ENCODE measurements around the gene CHAF1B.
"Not testable (repeated sequence)": the region's sequence is repeated elsewhere in the genome, so short reads cannot be mapped to it uniquely, and the experiment has no call there.

DNA sequence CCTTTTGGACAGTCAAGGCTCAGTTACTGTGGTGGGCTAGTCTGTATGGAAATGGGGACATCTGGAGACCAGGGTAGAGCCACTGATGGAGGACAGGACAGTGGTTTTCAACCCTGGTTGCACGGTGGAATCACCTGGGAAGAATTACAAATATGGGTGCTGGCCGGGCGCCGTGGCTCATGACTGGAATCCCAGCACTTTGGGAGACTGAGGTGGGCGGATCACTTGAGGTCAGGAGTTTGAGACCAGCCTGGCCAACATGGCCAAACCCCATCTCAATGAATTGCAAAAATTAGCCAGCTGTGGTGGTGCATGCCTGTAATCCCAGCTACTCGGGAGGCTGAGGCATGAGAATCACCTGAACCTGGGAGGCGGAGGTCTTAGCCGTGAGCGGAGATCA, 14.5 kb downstream of the CHAF1B start:
- not testable (repeated sequence) for TF ChIP-seq CTCF, POLR2AphosphoS5 (IDR thresholded peaks at IDR 0.05)

All from prostate gland (tissue), 2 donors.